HG03066 (cell line): ENCODE results near the gene TUBGCP3.

Experiments used
- ATAC-seq: cut with Tn5 transposase; IDR thresholded peaks from one replicate; pipeline ENCODE4 v1.9.1; 2021; ENCODE audit warnings: low read depth; ENCODE audit not compliant: unreplicated experiment

The TUBGCP3 gene

DNA sequence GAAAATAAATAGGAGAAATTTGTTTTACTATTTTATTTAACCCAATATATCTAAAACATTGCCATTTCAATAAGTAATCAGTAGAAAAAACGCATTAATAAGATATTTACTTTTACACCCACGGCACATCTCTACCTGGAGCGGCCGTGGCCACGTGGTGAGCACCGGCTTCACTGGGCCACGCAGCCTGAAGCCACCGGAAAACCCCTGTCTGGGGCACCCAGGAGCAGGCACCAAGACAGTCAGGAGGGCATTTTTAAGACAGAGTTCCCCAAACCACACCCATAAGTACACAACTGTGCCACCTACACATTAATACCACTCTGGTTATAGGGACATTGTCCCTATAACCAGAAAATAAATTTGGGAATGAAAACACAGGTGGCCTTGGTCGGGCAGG lies 130.9 kb downstream of the TUBGCP3 start:
- ATAC-seq = no peak

DNA sequence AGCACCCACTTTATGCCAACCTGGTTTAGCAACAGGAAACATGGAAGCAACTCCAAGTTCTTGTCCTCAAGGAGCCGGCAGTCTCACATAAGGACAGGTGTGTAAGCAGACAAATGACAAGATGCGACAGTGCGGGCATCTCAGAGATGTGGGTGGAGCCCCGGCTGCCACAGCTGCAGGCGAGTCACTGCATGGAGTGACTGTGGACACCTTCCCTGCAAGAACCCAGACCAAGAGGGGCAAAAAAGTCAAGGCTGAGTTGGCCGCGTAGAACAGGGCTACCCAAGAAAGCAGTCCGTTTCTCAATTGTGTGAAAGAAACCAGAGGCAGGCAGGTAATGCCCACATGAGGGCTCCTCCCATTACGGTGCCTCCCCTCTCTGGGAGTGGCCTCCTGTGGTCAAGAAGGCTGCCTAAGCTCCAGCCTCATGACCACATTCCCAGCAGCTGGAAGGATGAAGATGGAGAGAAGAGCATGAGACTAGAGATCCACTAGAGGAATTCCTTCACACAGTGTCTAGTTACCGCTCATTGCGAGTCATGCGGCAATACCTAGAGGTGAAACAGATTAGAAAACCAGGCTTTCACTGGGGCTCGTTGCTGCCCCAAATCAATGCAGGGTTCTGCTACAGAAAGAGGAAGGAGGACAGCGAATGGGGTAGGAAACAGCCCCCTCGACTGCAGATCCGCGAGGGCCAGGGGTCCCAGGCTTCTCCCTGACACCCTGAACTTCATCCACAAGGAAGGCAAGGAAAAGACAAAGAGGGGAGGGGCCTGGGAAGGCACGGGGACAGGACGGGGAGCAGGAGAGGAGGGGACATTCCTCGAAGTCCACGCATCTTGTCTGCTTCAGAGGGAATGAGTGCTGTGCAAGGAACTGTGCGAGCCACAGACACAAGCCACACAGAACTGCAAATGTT lies 131.6 kb downstream of the TUBGCP3 start:
- no peak for ATAC-seq

GRCh38 chr13:112455476-112456059 lies 132.4 kb downstream of the TUBGCP3 start:
- no peak for ATAC-seq

DNA sequence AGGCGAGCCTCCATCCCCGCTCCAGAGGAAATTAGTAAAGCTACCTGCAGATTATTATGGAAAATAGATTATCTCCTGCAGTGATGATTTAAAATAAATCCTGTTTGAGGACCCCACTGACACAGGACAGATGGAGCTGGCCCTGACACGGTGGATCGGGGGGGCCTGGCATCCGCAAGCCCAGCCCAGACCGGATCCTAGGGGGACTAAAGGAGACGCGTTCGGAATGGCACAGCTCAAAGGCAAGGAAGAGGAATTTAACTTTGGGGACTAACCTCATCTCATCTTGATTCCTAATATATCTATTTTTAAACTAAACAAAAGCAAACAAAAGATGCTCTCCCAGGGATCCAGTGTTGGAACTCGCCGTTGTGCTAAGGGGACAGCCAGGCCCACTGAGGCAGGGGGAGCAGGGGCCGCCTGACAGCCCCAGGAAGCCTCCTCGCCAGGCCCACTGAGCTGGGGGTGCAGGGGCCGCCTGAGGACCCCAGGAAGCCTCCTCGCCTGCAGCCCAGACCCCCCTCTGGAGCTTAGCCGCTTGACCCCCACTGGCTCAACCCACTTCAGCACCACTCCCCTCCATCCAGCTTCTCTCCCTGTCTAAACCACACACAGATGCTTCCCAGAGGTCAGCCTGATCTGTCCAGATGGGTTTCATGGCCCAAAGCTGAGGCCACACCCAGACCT lies 133.2 kb downstream of the TUBGCP3 start:
- ATAC-seq = no peak

GRCh38 chr13:112453874-112454647 lies 133.9 kb downstream of the TUBGCP3 start:
- no peak for ATAC-seq

DNA sequence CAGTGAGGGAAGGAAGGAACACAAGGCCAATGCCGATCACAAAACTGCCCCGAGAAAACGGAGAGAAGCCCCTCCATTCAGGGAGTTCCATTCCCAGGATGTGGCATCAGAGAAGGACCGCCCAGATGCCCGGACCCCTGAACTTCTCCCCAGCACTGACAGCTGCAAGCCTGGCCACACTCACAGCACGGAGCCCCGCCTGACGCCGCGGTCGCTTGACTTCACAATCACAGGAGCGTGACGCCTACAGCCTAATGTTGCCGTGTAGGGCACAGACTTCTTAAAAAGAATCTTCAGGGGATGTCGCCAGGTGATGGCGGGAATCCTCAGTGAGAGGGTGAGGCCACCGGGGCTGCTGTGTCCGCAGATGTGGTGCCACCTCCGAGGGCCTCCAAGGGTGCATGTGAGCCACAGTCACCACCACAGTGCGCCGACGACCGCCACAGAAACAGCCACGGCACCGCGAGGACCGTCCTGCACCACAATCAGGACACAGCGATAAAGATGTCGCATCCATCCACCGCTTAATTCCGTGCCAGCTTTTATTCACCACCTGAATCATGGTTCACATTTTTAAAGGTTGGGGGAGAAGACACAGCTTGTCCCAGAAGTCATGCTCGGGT lies 134.6 kb downstream of the TUBGCP3 start:
- ATAC-seq = no peak

DNA sequence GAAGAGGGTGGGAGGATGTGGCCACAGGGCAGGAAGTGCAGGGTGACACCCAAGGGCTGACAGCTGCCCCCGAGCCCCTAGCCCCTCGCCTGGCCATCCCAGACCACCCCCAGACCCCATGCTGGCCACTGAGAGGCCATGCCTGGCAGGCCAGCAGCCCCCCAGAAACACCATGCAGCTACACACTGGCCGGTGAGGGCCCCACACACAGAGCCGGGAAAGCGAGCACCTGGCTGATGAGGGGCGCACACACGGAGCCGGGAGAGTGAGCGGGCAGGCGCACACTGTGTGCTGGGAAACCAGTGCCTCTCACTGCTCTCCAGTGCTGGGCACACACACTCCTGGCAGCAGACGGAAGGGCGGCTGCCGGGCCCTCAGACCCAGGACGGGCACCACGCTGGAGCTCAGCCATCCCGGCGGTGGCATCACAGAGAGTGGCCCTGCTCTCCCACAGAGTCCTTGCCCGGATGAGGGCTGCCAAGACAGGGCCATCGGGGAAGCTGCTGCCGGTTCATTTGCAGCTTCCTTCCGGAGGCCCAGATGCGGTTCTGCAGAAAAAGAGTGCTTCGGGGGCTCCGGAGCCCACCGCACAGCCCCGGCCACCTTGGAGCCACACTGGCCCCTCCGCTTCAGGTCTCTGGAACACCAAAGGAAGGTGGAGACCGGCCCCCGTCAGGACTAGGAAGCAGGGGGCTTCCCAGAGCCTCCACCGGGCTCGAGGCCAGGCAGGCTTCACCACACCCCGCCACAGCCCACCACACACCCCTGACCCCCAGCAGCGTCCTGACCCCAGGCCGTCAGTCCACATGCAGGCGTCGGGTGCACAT lies 135.4 kb downstream of the TUBGCP3 start:
- ATAC-seq = no peak

DNA sequence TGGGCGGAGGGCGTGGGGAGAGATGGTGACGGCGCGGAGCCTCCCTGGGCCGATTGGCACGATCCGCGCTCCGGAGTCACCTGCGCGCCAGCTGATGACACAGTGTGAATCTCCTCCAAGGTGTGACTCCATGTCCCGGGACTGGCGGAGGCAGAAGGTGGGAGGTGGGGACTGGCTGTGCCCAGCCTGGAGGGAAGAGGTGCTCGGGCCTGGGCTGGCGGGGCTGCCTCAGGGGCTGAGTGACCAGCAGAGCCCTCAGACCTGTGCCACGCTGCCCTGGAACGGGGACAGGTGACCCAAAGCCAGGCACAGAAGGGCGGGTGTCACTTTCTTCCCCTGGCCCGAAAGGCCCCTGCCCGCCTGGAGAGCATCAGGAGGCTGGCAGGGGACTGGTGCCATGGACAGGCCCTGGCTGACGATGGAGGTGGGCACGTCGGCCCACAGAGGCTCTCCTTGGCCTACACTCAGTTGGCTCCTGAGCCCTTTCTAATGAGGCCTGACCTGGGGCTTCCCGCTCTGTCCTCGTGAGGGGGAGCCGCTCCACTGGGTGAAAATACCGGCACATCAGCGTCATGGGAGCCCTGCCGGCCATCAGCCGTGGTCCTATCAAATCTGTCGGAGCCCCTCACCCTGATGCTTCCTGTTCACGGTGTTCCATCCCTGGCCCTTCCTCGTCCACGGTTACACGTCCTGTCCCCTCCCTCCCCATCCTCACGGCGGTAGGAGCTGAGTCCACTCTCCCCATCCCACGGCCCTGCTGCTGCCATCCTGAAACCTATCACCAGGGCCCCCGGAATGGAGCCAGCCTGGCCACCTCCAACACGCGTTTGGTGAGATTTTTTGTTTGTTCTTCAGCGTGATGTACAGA lies 136.2 kb downstream of the TUBGCP3 start:
- no peak for ATAC-seq

GRCh38 chr13:112450904-112451240 lies 137.1 kb downstream of the TUBGCP3 start:
- ATAC-seq = no peak

GRCh38 chr13:112450118-112450903 lies 137.6 kb downstream of the TUBGCP3 start:
- no peak for ATAC-seq

GRCh38 chr13:112449545-112449930 lies 138.4 kb downstream of the TUBGCP3 start:
- ATAC-seq = no peak

GRCh38 chr13:112448621-112449544 lies 139.1 kb downstream of the TUBGCP3 start:
- ATAC-seq = no peak

DNA sequence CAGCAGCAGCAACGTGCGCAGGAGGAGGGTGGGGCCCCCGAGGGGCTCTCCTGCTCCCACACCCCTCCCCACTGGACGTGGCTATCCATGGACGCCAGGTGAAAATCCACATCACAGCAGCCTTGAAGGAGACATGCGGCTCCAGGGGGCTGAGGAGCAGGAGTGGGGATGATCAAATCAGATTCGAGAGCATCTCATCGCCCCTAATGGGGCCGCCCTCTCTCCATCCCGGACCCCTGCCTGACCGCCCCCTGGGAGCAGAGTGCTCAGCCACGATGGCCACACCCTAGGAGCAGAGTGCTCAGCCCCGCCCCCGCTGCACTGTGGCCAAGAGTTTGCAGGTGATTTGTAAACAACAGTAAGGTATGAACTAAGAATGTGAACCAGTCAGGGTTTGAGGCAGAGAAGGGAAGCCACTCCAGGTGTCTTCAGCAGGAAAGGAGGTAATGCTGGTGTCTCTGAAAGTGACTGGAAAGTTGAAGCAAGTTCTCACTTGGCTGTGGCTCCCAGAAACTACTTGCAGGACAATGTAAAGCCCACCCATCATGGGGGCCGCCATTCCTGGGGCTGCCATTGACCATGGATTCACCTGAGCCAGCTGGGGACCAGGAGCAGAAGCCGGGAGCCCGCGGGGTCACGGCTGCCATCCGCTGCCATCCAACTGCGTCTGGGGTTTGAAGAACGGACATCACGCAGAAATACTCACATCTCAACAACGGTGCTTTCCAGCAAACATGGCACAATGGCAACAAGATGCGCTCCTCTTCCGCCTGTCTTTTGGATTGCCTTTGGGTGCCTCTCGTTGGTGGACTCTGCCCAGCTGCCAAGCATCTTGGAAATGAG lies 140.0 kb downstream of the TUBGCP3 start:
- no peak for ATAC-seq

DNA sequence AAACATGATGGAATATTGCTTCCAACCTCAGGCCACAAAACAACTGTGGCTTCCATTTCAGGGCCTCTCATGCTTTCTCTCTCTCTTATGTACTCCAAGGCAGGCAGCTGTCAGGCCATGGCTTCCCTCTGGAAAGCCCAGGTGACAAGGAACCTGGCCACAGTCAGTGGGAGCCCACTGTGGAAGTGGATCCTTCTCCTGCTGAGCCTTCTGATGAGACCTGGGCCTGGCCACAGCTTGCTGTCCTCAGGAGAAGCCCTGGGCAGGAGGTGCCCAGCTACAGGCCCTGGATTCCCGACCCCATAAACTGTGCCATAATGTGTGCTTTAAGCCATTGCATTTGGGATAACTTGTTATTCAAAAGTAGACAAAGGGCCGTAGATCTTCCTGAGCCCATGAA lies 140.6 kb downstream of the TUBGCP3 start:
- ATAC-seq = no peak

DNA sequence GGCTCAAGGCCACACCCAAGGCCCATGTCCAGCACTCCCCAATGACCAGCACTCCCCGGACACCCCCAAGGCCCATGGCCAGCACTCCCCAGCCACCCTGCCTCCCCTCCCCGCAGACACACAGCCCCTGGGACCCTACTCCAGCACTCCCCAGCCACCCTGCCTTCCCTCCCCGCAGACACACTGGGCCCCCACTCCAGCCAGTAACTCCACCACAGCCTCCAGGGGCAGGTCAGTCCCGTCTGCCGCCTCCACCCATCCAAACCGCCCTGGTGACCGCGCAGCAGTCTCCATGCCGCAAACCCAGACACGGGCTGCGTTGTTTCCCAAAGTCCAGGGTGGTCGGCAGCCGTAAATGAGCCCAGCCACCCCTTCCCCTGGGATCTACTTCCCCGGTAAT lies 141.1 kb downstream of the TUBGCP3 start:
- ATAC-seq = no peak

GRCh38 chr13:112446347-112446861 lies 141.5 kb downstream of the TUBGCP3 start:
- no peak for ATAC-seq
